HG02981 (cell line): Measurements from ENCODE around the gene ABAT.
A peak's percentile ranks its signal among the peaks of the same experiment; 100 is the strongest.
"Not testable (repeated sequence)": the region's sequence is repeated elsewhere in the genome, so short reads cannot be mapped to it uniquely, and the experiment has no call there.

Source experiments
- ATAC-seq: cut with Tn5 transposase; IDR thresholded peaks from one replicate; pipeline ENCODE4 v1.9.1; 2021; ENCODE audit warnings: mild to moderate bottlenecking, moderate library complexity; ENCODE audit not compliant: unreplicated experiment

The ABAT gene

GRCh38 chr16:8648877-8649276 is 25.5 kb upstream of the ABAT start:
- ATAC-seq = no peak

GRCh38 chr16:8649829-8650554 is 24.4 kb upstream of the ABAT start:
- no peak for ATAC-seq

GRCh38 chr16:8651958-8652357 is 22.5 kb upstream of the ABAT start:
- not testable (repeated sequence) for ATAC-seq

GRCh38 chr16:8655184-8655717 is 19.2 kb upstream of the ABAT start:
- peak; percentile 58 for ATAC-seq

GRCh38 chr16:8656376-8656775 is 18.0 kb upstream of the ABAT start:
- no peak for ATAC-seq

GRCh38 chr16:8660841-8661301 is 13.5 kb upstream of the ABAT start:
- peak; percentile 44 for ATAC-seq

- no peak for ATAC-seq
These were observed 12.7 kb upstream of the ABAT start for GRCh38 chr16:8661703-8662102.

- no peak for ATAC-seq
These were observed 11.0 kb upstream of the ABAT start for GRCh38 chr16:8663192-8664089.

- no peak for ATAC-seq
These were observed 8.9 kb upstream of the ABAT start for GRCh38 chr16:8665529-8665928.

GRCh38 chr16:8667492-8667891 is 6.9 kb upstream of the ABAT start:
- ATAC-seq = no peak

GRCh38 chr16:8668113-8668512 is 6.3 kb upstream of the ABAT start:
- no peak for ATAC-seq

- no peak for ATAC-seq
These were observed 4.9 kb upstream of the ABAT start for GRCh38 chr16:8669481-8669880.

GRCh38 chr16:8670014-8670560 is 4.3 kb upstream of the ABAT start:
- no peak for ATAC-seq

GRCh38 chr16:8673611-8674412 is 605 bp upstream of the ABAT start:
- peak; percentile 30 for ATAC-seq

- ATAC-seq = no peak
These were observed 1.1 kb downstream of the ABAT start for GRCh38 chr16:8675183-8676159.

GRCh38 chr16:8676160-8676547 is 1.7 kb downstream of the ABAT start:
- no peak for ATAC-seq

GRCh38 chr16:8676737-8677375 is 2.4 kb downstream of the ABAT start:
- no peak for ATAC-seq

GRCh38 chr16:8677481-8677880 is 3.1 kb downstream of the ABAT start:
- no peak for ATAC-seq
